GM23248 (cell line): ENCODE data around the gene RALB. TPM values are rescaled to one million over a fixed set of nuclear protein-coding genes. Genes with fewer than 3 reads are reported as not detected.

Source experiments
- DNase-seq: peaks from one replicate; pipeline ENCODE4 v3.0.0-alpha.2; 2015
- H2AFZ ChIP-seq: fragments of 200-600 bp; sonication (generic); 2 replicates; pipeline ENCODE4 v1.6.1; 2016; ENCODE audit warnings: antibody characterized with exemption
- H3F3A ChIP-seq: fragments of 200-600 bp; sonication (generic); 2 replicates; pipeline ENCODE4 v1.6.1; 2016; ENCODE audit warnings: mild to moderate bottlenecking, antibody characterized with exemption, mixed run types; ENCODE audit not compliant: insufficient read depth
- H3K27ac ChIP-seq: fragments of 200-600 bp; sonication (generic); 2 replicates; pipeline ENCODE4 v1.5.1; 2016; ENCODE audit warnings: mild to moderate bottlenecking
- H3K27me3 ChIP-seq: fragments of 200-600 bp; sonication (generic); replicated peaks from 2 replicates; pipeline ENCODE4 v1.6.1; 2016; ENCODE audit warnings: mild to moderate bottlenecking; ENCODE audit not compliant: insufficient read depth
- H3K36me3 ChIP-seq: fragments of 200-600 bp; sonication (generic); 2 replicates; pipeline ENCODE4 v1.6.1; 2016; ENCODE audit warnings: low read depth, mild to moderate bottlenecking
- H3K4me1 ChIP-seq: fragments of 200-600 bp; sonication (generic); 2 replicates; pipeline ENCODE4 v1.6.1; 2016; ENCODE audit warnings: mild to moderate bottlenecking; ENCODE audit not compliant: insufficient read depth
- H3K4me2 ChIP-seq: fragments of 200-600 bp; sonication (generic); one replicate; pipeline ENCODE4 v1.6.1; 2016; ENCODE audit warnings: mild to moderate bottlenecking; ENCODE audit not compliant: unreplicated experiment
- H3K4me3 ChIP-seq: fragments of 200-600 bp; sonication (generic); 2 replicates; pipeline ENCODE4 v1.5.1; 2016; ENCODE audit warnings: mild to moderate bottlenecking
- H3K79me2 ChIP-seq: fragments of 200-600 bp; sonication (generic); 2 replicates; pipeline ENCODE4 v1.6.1; 2016; ENCODE audit warnings: mild to moderate bottlenecking; ENCODE audit not compliant: insufficient read depth
- H3K9ac ChIP-seq: fragments of 200-600 bp; sonication (generic); 2 replicates; pipeline ENCODE4 v1.6.1; 2016; ENCODE audit warnings: mild to moderate bottlenecking
- H3K9me2 ChIP-seq: fragments of 200-600 bp; sonication (generic); 2 replicates; pipeline ENCODE4 v1.6.1; 2016; ENCODE audit warnings: mixed run types, mild to moderate bottlenecking, moderate library complexity; ENCODE audit not compliant: insufficient read depth
- H3K9me3 ChIP-seq: fragments of 200-600 bp; sonication (generic); one replicate; pipeline ENCODE4 v1.6.1; 2017; ENCODE audit warnings: low read depth
- H4K20me1 ChIP-seq: fragments of 200-600 bp; sonication (generic); 2 replicates; pipeline ENCODE4 v1.6.0; 2016; ENCODE audit not compliant: insufficient read depth
- EZH2 ChIP-seq: fragments of 200-600 bp; sonication (generic); IDR thresholded peaks from 2 replicates; pipeline ENCODE4 v1.6.1; 2018; ENCODE audit warnings: antibody characterized with exemption, mild to moderate bottlenecking; ENCODE audit not compliant: insufficient read depth, poor library complexity, severe bottlenecking
- EZH2phosphoT487 ChIP-seq: fragments of 200-600 bp; sonication (generic); IDR thresholded peaks from 2 replicates; pipeline ENCODE4 v1.6.1; 2018; ENCODE audit warnings: antibody characterized with exemption, moderate library complexity, mild to moderate bottlenecking, low read depth; ENCODE audit not compliant: insufficient read depth
- WGBS, 2 experiments: methylation state at CpG; one replicate each; pipeline ENCODE4 v1.1.6; 2015 to 2017; ENCODE audit warnings: low lambda C conversion rate in 2 of 2, low coverage in 1 of 2; ENCODE audit errors: missing lambda C conversion rate in 2 of 2; 5-methylcytosine and 5-hydroxymethylcytosine counted together
- in situ Hi-C: fragments of 300-500 bp; cut with MboI; formaldehyde crosslinking; loops from 2 replicates; pipeline ENCODE4 v1.15.0; 2020
- polyA plus RNA-seq: library from polyadenylated mRNA; unstranded; fragments of >200 nt; fragmentation: Nextera tagmentation; extraction: Ambion mirVana; gene quantifications from 2 replicates; pipeline ENCODE4 v1.2.1, GENCODE V29; 2016
- total RNA-seq: library from RNA; depleted of rRNA; stranded (reverse); fragments of >200 nt; shearing (Covaris generic); gene quantifications from 2 replicates; pipeline ENCODE4 v1.2.3, GENCODE V29; 2014

RALB gene
- total and polyA plus RNA-seq, 2 experiments from 2014 or later = 65.7 to 105 TPM

DNA sequence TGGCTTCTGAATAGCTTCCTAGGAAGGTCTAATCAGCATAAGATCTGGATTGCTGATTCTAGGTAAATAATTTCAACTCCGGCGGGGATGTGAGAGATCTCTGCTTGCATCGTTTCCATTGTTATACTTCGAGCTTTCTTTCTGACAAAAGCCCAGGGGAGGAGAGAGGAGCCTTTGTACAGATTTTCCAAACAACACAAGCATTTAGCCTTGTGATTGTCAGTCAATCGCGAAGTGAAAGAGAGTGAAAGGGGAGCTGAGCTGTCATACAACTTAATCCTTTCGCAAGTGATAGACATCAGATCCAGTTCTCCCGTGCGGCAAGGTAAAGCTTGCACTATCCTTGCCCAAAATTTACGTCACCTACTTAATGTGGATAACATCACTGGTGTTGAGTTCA is 26.2 kb downstream of the RALB start:
- no peak overlapping the region for H3K9ac ChIP-seq
- in situ Hi-C loops = no loop called here
- TF ChIP-seq EZH2phosphoT487 (no peak), EZH2 (no peak)
- no peaks in the 10 kb centered on the region for H3K9me2 ChIP-seq
- H2AFZ ChIP-seq = no peak overlapping the region
- peaks cover 98% of the 10 kb centered on the region for H3K79me2 ChIP-seq
- H3K36me3 ChIP-seq = peaks cover 8% of the 10 kb centered on the region; the same call in 1 of the 2 replicates
- no peak overlapping the region for H3K4me2 ChIP-seq
- no peaks in the 10 kb centered on the region for H3K27me3 ChIP-seq
- H3K27ac ChIP-seq = no peak overlapping the region
- H4K20me1 ChIP-seq = peaks cover 12% of the 10 kb centered on the region
- H3F3A ChIP-seq = no peaks in the 10 kb centered on the region
- DNase-seq = no peak
- no peak overlapping the region for H3K4me3 ChIP-seq
- 97 to 98% methylated on average over 10 of the region's 10 CpGs for WGBS, 2 experiments
- H3K9me3 ChIP-seq = no peaks in the 10 kb centered on the region
- H3K4me1 ChIP-seq = no peaks in the 10 kb centered on the region

DNA sequence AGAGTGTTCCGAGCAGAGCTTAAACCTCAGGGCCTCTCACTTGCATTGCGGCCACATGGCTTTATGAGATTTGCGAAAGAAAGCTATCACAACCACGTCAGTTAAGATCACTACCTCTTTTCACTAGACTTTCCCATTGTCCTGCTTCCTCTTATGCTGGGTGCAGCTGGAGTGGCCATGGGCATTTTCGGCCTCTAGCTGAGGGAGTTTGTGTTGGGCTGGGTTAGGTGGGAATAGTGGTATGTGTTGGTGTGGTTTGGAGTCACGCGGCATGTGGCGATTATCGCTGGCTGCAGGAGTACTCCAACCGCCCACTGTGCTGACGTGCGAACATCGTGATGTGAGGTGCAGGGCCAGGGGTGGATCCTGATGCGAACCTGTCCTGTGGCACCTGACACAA is 27.1 kb downstream of the RALB start:
- in situ Hi-C loops = no loop called here
- H4K20me1 ChIP-seq = peaks cover 12% of the 10 kb centered on the region
- no peak overlapping the region for H3K4me3 ChIP-seq
- 99% methylated on average over 14 of the region's 14 CpGs for WGBS, 2 experiments
- H3K4me1 ChIP-seq = no peaks in the 10 kb centered on the region
- no peaks in the 10 kb centered on the region for H3K27me3 ChIP-seq
- H3K4me2 ChIP-seq = no peak overlapping the region
- no peaks in the 10 kb centered on the region for H3K9me2 ChIP-seq
- H3K36me3 ChIP-seq = peaks cover 13% of the 10 kb centered on the region; the same call in 1 of the 2 replicates
- no peak overlapping the region for H3K9ac ChIP-seq
- no peaks in the 10 kb centered on the region for H3K9me3 ChIP-seq
- no peak overlapping the region for H3K27ac ChIP-seq
- TF ChIP-seq EZH2phosphoT487 (no peak), EZH2 (no peak)
- DNase-seq = no peak
- no peak overlapping the region for H2AFZ ChIP-seq
- H3K79me2 ChIP-seq = peaks cover 98% of the 10 kb centered on the region
- no peaks in the 10 kb centered on the region for H3F3A ChIP-seq

- no peak overlapping the region for H2AFZ ChIP-seq
- no peak overlapping the region for H3K9ac ChIP-seq
- H3K9me2 ChIP-seq = no peaks in the 10 kb centered on the region
- TF ChIP-seq EZH2phosphoT487 (no peak), EZH2 (no peak)
- H3K9me3 ChIP-seq = no peaks in the 10 kb centered on the region
- no peak overlapping the region for H3K27ac ChIP-seq
- no peak overlapping the region for H3K4me2 ChIP-seq
- DNase-seq = no peak
- 82 to 89% methylated on average over 4 of the region's 4 CpGs for WGBS, 2 experiments
- no peak overlapping the region for H3K4me3 ChIP-seq
- no peaks in the 10 kb centered on the region; the same call in 1 of the 2 replicates for H4K20me1 ChIP-seq
- in situ Hi-C loops = no loop called here
- H3K27me3 ChIP-seq = no peaks in the 10 kb centered on the region
- H3K36me3 ChIP-seq = peaks cover 13% of the 10 kb centered on the region; the same call in 1 of the 2 replicates
- peaks cover 32% of the 10 kb centered on the region for H3F3A ChIP-seq
- peaks cover 83% of the 10 kb centered on the region for H3K79me2 ChIP-seq
- H3K4me1 ChIP-seq = peaks cover 16% of the 10 kb centered on the region
These were observed 31.0 kb downstream of the RALB start for GRCh38 chr2:120283649-120284048.

DNA sequence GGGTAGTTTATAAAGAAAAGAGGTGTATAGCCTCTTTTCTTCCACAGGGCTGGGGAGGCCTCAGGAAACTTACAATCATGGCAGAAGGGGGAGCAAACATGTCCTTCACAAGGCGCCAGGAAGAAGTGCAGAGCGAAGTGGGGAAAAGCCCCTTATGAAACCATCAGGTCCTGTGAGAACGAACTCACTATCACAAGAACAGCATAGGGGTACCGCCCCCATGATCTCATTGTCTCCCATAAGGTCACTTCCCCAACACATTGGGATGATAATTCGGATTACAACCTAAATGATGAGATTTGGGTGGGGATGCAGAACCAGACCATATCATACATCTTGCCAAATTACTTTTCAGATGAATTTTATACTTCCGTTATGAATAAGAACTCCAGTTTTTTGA is 32.4 kb downstream of the RALB start:
- in situ Hi-C loops = no loop called here
- Histone ChIP-seq H2AFZ (no peak overlapping the region), H3K79me2 (peaks cover 83% of the 10 kb centered on the region), H3K4me1 (peaks cover 16% of the 10 kb centered on the region), H3K27ac (no peak overlapping the region), H3K9ac (no peak overlapping the region), H3K27me3 (no peaks in the 10 kb centered on the region), H3F3A (peaks cover 33% of the 10 kb centered on the region), H3K4me3 (no peak overlapping the region), H3K9me3 (no peaks in the 10 kb centered on the region), H3K9me2 (no peaks in the 10 kb centered on the region), H3K36me3 (peaks cover 8% of the 10 kb centered on the region; the same call in 1 of the 2 replicates), H3K4me2 (no peak overlapping the region), H4K20me1 (no peaks in the 10 kb centered on the region; the same call in 1 of the 2 replicates)
- TF ChIP-seq EZH2 = no peak
- 97 to 99% methylated on average over 6 of the region's 6 CpGs for WGBS, 2 experiments
- DNase-seq = no peak
